ENCODE results near the gene ASB12. TPM values are rescaled to one million over a fixed set of nuclear protein-coding genes. Genes with fewer than 3 reads are reported as not detected.
"Not testable (repeated sequence)": the region's sequence is repeated elsewhere in the genome, so short reads cannot be mapped to it uniquely, and the experiment has no call there.

Gene ASB12
- 3.0 TPM for total RNA-seq
- long read RNA-seq, partial matches to known transcripts: 2 of 3 reads
- long read RNA-seq, other reads (novel, unspliced or antisense): 1 of 3 reads

GRCh38 chrX:64230123-64230970 is at the start of gene ASB12:
TSS of gene ASB12 (minus strand) at chrX:64230607. CDS start at chrX:64225650, 4,957 bp downstream.
- intact Hi-C loops (cut with micrococcal nuclease): no loop called here
- DNase-seq (no peak), ATAC-seq (peak; percentile 99)

- intact Hi-C loops (cut with micrococcal nuclease): no loop called here
- DNase-seq (no peak), ATAC-seq (peak; percentile 62)
These were observed 34.9 kb upstream of the ASB12 start for GRCh38 chrX:64265265-64265664.

DNA sequence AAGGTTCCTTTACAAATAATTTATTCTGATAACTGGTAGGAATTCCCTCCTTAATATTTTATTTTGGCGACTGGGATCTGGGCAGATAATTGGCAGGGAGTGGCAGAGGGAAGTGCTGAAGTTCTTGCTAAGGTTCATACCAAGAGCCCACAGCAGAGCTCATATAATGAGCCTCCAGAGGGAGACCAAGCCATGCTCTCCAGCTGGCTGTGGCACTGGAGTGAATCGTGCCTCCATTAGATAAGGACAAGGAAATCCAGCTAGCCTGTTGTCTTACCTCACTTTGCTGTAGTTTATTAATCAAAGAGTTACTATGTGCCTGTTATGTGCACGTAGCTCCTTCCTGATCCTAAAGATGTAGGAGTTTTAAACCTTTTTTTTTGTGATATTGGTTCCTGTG is 1.3 kb downstream of the ASB12 start:
- ATAC-seq (peak; percentile 63), DNase-seq (no peak)
- intact Hi-C loops (cut with micrococcal nuclease): no loop called here

GRCh38 chrX:64218023-64218422 is 12.4 kb downstream of the ASB12 start:
- ATAC-seq (no peak), DNase-seq (no peak)
- intact Hi-C loops (cut with micrococcal nuclease): no loop called here

GRCh38 chrX:64213989-64214388 is 16.4 kb downstream of the ASB12 start:
- ATAC-seq; intact Hi-C loops (cut with micrococcal nuclease); DNase-seq: not testable (repeated sequence)

DNA sequence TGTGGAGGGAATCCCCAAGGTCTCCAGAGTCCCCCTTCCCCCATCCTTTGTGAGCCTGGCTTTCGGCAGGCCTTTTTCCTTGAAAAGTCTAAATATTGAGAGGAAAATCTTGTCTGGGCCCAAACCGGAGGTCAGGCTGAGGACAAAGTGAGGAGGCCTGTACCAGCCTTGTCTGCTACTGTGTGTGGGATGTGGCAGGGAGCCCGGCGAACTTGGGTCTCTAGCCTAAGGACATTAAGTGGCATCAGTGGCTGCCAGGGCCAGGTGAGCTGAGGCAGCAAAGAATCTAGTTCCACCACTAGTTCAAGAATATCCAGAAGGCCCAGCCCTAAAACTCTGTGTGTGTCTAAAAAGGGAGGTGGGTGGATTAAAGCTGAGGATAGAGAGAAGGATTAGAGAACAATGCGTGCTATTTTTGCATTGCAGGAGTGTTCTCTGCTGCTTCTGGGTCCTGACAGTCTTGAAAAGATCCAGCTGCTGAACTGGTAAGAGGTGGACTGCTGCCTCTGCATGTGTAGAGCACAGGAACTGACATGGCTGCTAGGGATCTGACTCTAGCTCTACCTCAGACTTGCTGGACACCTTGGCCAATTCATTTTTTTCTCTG is 23.7 kb downstream of the ASB12 start:
- ATAC-seq (peak; percentile 8), DNase-seq (peak; percentile 60)
- intact Hi-C loops (cut with micrococcal nuclease): no loop called here

DNA sequence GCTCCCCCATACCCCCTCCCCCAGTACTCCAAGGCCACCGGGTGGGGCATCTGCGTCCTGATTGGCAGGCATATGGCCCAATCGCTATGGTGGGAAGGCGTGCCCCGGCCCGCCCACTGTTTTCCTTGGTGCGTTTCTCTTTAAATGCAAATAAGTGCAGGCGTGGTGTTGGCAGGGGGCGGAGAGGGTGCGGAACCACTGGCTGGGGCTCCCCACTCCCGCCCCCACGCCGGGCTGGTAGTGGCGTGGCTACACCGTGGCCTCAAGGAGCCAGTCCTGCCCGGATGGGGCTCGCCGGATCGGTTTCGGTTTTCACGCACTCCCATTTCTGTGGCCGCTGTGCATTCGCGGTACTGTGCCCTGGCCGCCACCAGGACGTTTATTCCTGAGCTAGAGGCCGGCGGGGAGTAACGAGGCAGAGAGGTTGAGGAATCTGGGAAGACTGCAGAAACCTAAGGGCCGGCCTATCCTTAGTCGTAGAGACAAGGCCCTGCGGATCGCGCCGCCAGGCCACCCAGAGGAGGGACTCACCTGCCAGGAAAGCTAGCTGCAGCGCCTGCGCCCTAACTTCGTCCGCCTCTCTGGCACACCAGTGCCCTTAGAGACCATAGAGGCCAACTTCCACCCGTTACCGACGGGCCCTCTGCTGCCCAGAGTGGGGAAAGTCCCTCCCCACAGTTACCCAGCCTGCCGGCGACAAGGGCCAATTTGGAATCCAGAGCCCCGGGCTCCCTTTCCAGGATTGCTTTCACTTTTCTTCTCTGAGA is 24.5 kb downstream of the ASB12 start:
- DNase-seq (peak; percentile 94), ATAC-seq (peak; percentile 92)
- intact Hi-C loops (cut with micrococcal nuclease): no loop called here

DNA sequence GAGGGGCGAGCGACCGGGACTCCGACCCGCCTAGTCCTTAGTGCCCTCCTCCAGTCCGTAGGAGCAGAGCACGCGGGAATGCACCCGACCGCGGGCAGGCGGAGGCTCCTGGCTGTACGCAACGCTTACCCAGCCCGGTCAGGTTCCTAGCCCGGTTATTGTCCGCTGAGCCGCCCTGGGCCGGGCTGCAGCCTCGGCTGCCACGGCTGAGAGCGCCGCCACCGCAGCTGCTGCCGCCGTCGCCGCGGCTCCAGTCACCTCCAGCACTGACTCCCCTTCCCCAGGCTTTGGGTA is 25.0 kb downstream of the ASB12 start, which contains the start of gene AMER1:
Gene AMER1, minus strand, starts transcription at position 268 of the 294 bp plus-strand sequence. CDS start 12,422 bp downstream, outside the sequence.
- ATAC-seq (peak; percentile 59), DNase-seq (no peak)
- intact Hi-C loops (cut with micrococcal nuclease): no loop called here

GRCh38 chrX:64204701-64205440 is 25.5 kb downstream of the ASB12 start:
- ATAC-seq: peak; percentile 27
- peak; percentile 60 for DNase-seq
- intact Hi-C loops (cut with micrococcal nuclease): no loop called here

GRCh38 chrX:64204252-64204651 is 26.2 kb downstream of the ASB12 start:
- ATAC-seq (peak; percentile 7), DNase-seq (peak; percentile 44)
- intact Hi-C loops (cut with micrococcal nuclease): no loop called here

GRCh38 chrX:64202808-64203325 is 27.5 kb downstream of the ASB12 start:
- ATAC-seq: no peak
- no peak for DNase-seq
- intact Hi-C loops (cut with micrococcal nuclease): no loop called here

DNA sequence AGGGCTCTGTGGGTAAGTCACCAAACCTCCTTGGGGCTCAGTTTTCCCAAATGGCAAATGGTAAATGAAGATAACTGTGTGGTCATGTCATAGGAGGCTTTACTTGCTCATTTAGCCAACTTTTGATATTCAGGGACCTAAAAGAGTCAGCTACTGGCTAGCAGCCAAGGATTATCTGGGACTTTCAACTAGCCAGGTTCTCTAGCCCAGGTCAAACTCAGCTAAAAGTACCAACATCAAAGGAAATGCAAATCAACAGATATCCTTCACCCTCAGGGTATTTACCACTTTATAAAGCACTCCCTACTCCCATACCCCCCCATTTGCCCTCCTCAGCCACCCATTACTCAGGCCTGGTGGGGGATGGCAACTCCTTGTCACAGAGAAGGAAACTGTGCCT is 32.4 kb downstream of the ASB12 start:
- no peak for ATAC-seq
- DNase-seq: no peak
- intact Hi-C loops (cut with micrococcal nuclease): no loop called here

DNA sequence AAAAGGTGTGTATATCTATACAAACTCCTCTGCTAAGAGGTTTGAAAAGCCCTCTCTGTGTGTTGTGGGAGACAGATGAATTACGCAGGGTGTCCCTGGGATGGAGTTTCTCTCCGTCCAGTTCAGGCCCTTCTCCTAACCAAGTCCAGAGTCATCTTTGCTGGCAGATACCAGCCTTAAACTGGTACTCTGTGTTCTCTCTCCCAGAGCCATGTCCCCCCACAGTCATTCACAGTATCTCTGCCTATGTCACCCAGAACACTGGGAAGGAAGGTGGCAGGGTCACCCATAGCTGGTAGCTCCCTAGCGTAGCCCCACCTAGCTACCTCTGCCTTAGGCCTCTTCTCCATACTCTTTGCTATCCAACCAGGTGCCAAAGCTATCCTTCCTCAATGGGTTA is 33.8 kb downstream of the ASB12 start:
- DNase-seq (no peak), ATAC-seq (peak; percentile 44)
- intact Hi-C loops (cut with micrococcal nuclease): no loop called here

DNA sequence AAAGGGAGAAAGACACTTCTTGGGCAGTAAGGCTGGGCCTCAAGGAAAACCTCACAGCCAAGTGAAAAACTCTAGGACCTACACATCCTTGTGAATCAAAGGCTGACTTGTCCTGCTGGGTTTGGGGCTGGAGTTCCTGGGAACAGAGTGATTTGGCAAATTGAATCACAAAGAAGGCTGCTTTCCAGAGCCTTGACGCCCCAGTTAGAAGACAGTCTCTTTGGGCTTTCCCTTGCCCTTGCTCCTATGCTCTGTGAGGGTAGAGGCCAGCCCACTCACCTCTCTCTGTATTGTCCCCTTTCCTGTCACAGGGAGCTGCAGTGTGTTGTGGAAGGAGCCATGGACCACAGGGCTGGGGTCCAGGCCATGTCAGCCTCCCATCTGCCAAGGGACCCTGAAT is 34.5 kb downstream of the ASB12 start:
- ATAC-seq (no peak), DNase-seq (no peak)
- intact Hi-C loops (cut with micrococcal nuclease): no loop called here

- intact Hi-C loops (cut with micrococcal nuclease): no loop called here
- peak; percentile 38 for DNase-seq
- peak; percentile 82 for ATAC-seq
These were observed 37.7 kb downstream of the ASB12 start for GRCh38 chrX:64192673-64193072.

- intact Hi-C loops (cut with micrococcal nuclease): no loop called here
- DNase-seq (no peak), ATAC-seq (no peak)
These were observed 38.4 kb downstream of the ASB12 start for GRCh38 chrX:64192040-64192439.

DNA sequence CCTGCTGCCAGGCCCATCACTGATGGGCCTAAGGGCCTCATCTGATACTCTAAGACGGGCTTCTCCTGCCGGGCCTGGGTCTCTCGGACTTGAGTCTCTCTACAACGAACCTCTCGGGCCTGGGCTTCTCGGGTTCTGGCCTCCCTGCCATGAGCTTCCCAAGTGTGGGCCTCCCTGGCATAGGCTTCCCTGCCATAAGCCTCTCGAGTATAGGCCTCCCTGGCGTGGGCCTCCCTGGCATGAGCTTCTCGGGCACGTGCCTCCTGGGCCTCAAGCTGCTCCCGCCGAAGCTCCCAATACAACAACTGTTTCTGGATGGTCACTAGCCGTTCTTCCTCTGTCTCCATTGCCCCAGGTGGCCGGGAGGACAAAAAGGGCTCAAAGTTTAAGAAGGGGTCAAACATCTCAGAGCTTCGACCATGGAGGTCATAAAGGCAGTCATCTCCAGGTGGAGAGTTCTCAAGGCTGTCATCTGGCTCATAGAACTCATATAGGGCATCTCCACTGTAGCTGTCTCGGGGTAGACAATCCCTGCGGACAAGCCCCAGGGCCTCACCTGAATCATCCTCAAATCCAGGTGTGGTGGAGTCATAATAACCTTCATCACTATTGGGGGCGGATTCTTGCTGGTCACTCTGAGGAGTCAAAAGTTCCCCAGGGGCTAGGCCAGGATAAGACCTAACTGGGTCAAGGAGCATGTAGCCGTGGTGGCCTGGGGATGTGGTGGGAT is 39.0 kb downstream of the ASB12 start:
- ATAC-seq (no peak), DNase-seq (no peak)
- intact Hi-C loops (cut with micrococcal nuclease): no loop called here

DNA sequence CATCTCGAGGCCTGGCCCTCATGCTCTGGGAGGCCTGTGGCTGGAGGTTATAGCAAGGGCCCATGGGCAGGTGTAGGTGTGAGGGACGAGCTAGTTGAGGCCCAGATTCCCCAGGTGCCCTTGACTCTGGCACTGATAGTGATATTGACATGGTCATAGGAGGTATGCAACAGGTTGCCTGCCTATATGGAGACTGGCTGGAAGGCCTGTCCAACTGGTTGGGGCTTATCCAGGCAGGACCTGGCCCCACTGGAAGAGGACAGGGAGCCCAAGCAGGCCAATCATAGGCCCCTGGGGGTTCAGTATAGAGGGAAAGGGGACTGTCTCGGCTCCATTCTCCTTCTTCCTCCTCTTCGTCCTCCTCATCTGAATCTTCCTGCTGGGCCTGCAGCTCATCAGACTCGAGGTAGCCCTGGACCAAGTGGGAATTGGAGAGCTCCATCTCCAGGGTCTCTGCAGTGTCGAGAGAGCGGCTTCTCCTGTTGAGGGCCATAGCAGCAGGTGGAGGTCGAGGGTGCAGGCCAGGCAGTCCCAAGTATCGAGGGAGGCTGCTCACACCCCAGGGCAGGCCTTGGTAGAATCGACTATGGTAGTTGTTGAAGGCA is 40.2 kb downstream of the ASB12 start:
- intact Hi-C loops (cut with micrococcal nuclease): no loop called here
- DNase-seq (no peak), ATAC-seq (no peak)

All from left ventricle myocardium superior (tissue), 1 donor.